Natural killer cell (primary cell): Measurements from ENCODE around the gene EEA1. TPM values are rescaled to one million over a fixed set of nuclear protein-coding genes. Genes with fewer than 3 reads are reported as not detected.
A peak's percentile ranks its signal among the peaks of the same experiment; 100 is the strongest.

Source experiments
- ATAC-seq, 3 donors: fragments of 150-1000 bp in 2 of 3; fragments of 200-7000 bp in 1 of 3; cut with Tn5 transposase; 1 replicate in 1 of 3; 2 replicates in 2 of 3; pipeline ENCODE4 v1.10.0; 2021; ENCODE audit warnings: mild to moderate bottlenecking in 2 of 3, moderate library complexity in 2 of 3
- DNase-seq, 2 donors: peaks; one replicate each; pipeline versions ENCODE4 v3.0.0 to v3.0.0-alpha.2; 2013 to 2021; ENCODE audit warnings: mixed read lengths in 1 of 2
- H3K27ac ChIP-seq: one replicate; pipeline ENCODE4 v1.5.1; 2013; ENCODE audit warnings: mild to moderate bottlenecking, low read length
- H3K27me3 ChIP-seq: one replicate; pipeline ENCODE4 v1.6.1; 2013; ENCODE audit warnings: low read length; ENCODE audit not compliant: control insufficient read depth, insufficient read depth
- H3K36me3 ChIP-seq: one replicate; pipeline ENCODE4 v1.6.1; 2013; ENCODE audit warnings: low read length; ENCODE audit not compliant: control insufficient read depth, insufficient read depth
- H3K4me1 ChIP-seq: one replicate; pipeline ENCODE4 v1.6.1; 2013; ENCODE audit warnings: low read length; ENCODE audit not compliant: control insufficient read depth, insufficient read depth
- H3K4me3 ChIP-seq: one replicate; pipeline ENCODE4 v1.5.1; 2013; ENCODE audit warnings: low read length
- H3K9me3 ChIP-seq: one replicate; pipeline ENCODE4 v1.6.1; 2013; ENCODE audit warnings: low read length; ENCODE audit not compliant: control insufficient read depth, insufficient read depth
- H3K27ac Mint-ChIP-seq, 2 donors: one replicate each; pipeline ENCODE4 v1.8.0; 2022; ENCODE audit warnings: mild to moderate bottlenecking in 2 of 2, mixed read lengths in 2 of 2, moderate library complexity in 1 of 2
- H3K27me3 Mint-ChIP-seq, 2 donors: one replicate each; pipeline ENCODE4 v1.8.0; 2022; ENCODE audit warnings: low read depth in 2 of 2, mixed read lengths in 2 of 2
- H3K36me3 Mint-ChIP-seq: one replicate; pipeline ENCODE4 v1.8.0; 2022; ENCODE audit warnings: mixed read lengths
- H3K4me1 Mint-ChIP-seq, 2 donors: one replicate each; pipeline ENCODE4 v1.8.0; 2022; ENCODE audit warnings: mixed read lengths in 2 of 2
- H3K4me3 Mint-ChIP-seq: one replicate; pipeline ENCODE4 v1.8.0; 2022; ENCODE audit warnings: mild to moderate bottlenecking, moderate library complexity, mixed read lengths
- H3K9me3 Mint-ChIP-seq, 2 donors: one replicate each; pipeline ENCODE4 v1.8.0; 2022; ENCODE audit warnings: mixed read lengths in 2 of 2
- CTCF ChIP-seq: fragments of 200-600 bp; IDR thresholded peaks from one replicate; pipeline ENCODE4 v1.8.0; 2022; ENCODE audit warnings: antibody characterized with exemption
- WGBS: methylation state at CpG from one replicate; pipeline ENCODE4 v1.1.7; 2013; ENCODE audit warnings: missing lambda C conversion rate; ENCODE audit not compliant: insufficient coverage; 5-methylcytosine and 5-hydroxymethylcytosine counted together
- intact Hi-C: fragments of 100-400 bp; cut with micrococcal nuclease; formaldehyde crosslinking; loops from one replicate; pipeline ENCODE4 v1.14.2; 2022
- total RNA-seq, 4 donors: library from RNA; stranded (reverse); fragments of 120-200 nt in 1 of 4; gene quantifications; one replicate each; pipeline versions ENCODE4 v1.2.3 to v1.2.4, GENCODE V29; 2013 to 2022

Gene EEA1
- total RNA-seq, 3 donors from 2014 or later (not counting 1 experiment from before 2014, with no cell fraction given) = 15.0 to 20.0 (median 15.0) TPM

GRCh38 chr12:92905811-92906554, 23.1 kb downstream of the EEA1 start:
- Histone ChIP-seq H3K4me1 (peaks cover 3% of the 10 kb centered on the region), H3K9me3 (no peaks in the 10 kb centered on the region), H3K36me3 (no peaks in the 10 kb centered on the region), H3K27ac (no peak overlapping the region), H3K4me3 (no peak overlapping the region), H3K27me3 (no peaks in the 10 kb centered on the region)
- no peak for DNase-seq
- H3K27me3 Mint-ChIP-seq = no peaks in the 10 kb centered on the region
- no peak overlapping the region for H3K4me3 Mint-ChIP-seq
- intact Hi-C loops = no loop called here
- H3K27ac Mint-ChIP-seq = no peak overlapping the region
- no peak for ATAC-seq
- no peaks in the 10 kb centered on the region for H3K9me3 Mint-ChIP-seq
- H3K36me3 Mint-ChIP-seq = no peaks in the 10 kb centered on the region
- 80% methylated on average over 6 of the region's 7 CpGs for WGBS
- no peak for TF ChIP-seq CTCF
- H3K4me1 Mint-ChIP-seq = peaks cover 21 to 22% of the 10 kb centered on the region in 2 donors

GRCh38 chr12:92905258-92905810, 23.8 kb downstream of the EEA1 start:
- WGBS = 86% methylated on average over 8 of the region's 9 CpGs
- Mint-ChIP-seq H3K4me1 (peaks cover 17 to 21% of the 10 kb centered on the region in 2 donors), H3K9me3 (no peaks in the 10 kb centered on the region), H3K36me3 (no peaks in the 10 kb centered on the region), H3K27me3 (no peaks in the 10 kb centered on the region), H3K27ac (no peak overlapping the region), H3K4me3 (no peak overlapping the region)
- ATAC-seq (no peak), DNase-seq (peak in 1 of 2 donors; percentile 31)
- no peak for TF ChIP-seq CTCF
- intact Hi-C loops = no loop called here
- peaks cover 3% of the 10 kb centered on the region for H3K4me1 ChIP-seq
- no peaks in the 10 kb centered on the region for H3K9me3 ChIP-seq
- H3K36me3 ChIP-seq = no peaks in the 10 kb centered on the region
- no peak overlapping the region for H3K27ac ChIP-seq
- H3K4me3 ChIP-seq = no peak overlapping the region
- no peaks in the 10 kb centered on the region for H3K27me3 ChIP-seq

GRCh38 chr12:92900941-92901340, 28.2 kb downstream of the EEA1 start:
- H3K27me3 Mint-ChIP-seq = no peaks in the 10 kb centered on the region
- peaks cover 24 to 25% of the 10 kb centered on the region in 2 donors for H3K4me1 Mint-ChIP-seq
- no peaks in the 10 kb centered on the region for H3K9me3 Mint-ChIP-seq
- ATAC-seq (no peak), DNase-seq (no peak)
- Histone ChIP-seq H3K4me3 (no peak overlapping the region), H3K36me3 (no peaks in the 10 kb centered on the region), H3K4me1 (no peaks in the 10 kb centered on the region), H3K9me3 (no peaks in the 10 kb centered on the region), H3K27ac (no peak overlapping the region), H3K27me3 (no peaks in the 10 kb centered on the region)
- WGBS = 99% methylated on average over 6 of the region's 6 CpGs
- H3K27ac Mint-ChIP-seq = no peak overlapping the region
- no peaks in the 10 kb centered on the region for H3K36me3 Mint-ChIP-seq
- no peak for TF ChIP-seq CTCF
- intact Hi-C loops = no loop called here
- H3K4me3 Mint-ChIP-seq = no peak overlapping the region
